GM12892 (cell line): ENCODE results near the gene FARP1.

ENCODE experiments used
- POLR2AphosphoS5 ChIP-seq: IDR thresholded peaks from 2 replicates; pipeline ENCODE4 v1.6.1; 2011; ENCODE audit warnings: low read depth, low read length, control low read depth
- TAF1 ChIP-seq: IDR thresholded peaks from 2 replicates; pipeline ENCODE4 v1.6.1; 2011; ENCODE audit warnings: low read depth, mild to moderate bottlenecking, control low read depth, low read length, borderline replicate concordance

- TF ChIP-seq TAF1, result no peak
- no peak for TF ChIP-seq POLR2AphosphoS5
These were observed 131.2 kb downstream of the FARP1 start for GRCh38 chr13:98273824-98274742.
